Measurements from ENCODE around the gene WAC. TPM values are rescaled to one million over a fixed set of nuclear protein-coding genes. Genes with fewer than 3 reads are reported as not detected.
A peak's percentile ranks its signal among the peaks of the same experiment; 100 is the strongest.

The WAC gene
- polyA plus RNA-seq, 2 of the 4 experiments (the other 2 are of a cell fraction), result 63.9 to 133 TPM

DNA sequence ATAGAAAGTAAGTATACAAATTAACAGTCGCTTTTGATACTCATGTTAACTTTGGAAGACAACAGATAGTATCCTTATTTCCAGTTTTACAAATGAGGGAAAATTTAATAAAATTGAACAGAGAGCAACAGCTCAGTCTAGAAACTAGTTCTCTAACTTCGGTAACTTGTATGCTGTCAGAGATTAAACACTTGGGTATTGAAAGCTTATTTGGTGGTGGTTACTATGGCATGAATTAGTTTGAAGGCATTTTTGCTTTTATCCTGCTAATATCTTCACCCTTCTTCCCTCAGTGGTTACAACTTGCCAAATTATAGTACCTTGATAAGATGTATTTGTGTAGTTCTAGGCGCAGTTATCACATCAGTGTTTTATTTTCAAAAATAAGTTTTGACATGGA lies 7.2 kb downstream of the WAC start:
- ChIA-PET POLR2A (no interaction called here), CTCF (interaction anchor here (1.2 kb wide), 1 partner anchor 26 kb away, joined by 4 read pairs; no protein-coding TSS in a partner anchor)
- Histone ChIP-seq H3K4me2 (no peak overlapping the region), H3K4me3 (no peak overlapping the region), H3K9me3 (no peaks in the 10 kb centered on the region), H3K27ac (no peak overlapping the region), H3K4me1 (peaks cover 25% of the 10 kb centered on the region)
- FAIRE-seq (no peak), ATAC-seq (no peak), DNase-seq (ENCODE audit: low read depth in 1 of 2, low spot score in 1 of 2) (no peak)
- WGBS (ENCODE audit: missing lambda C conversion rate), result 93% methylated on average over 3 of the region's 3 CpGs
- TF ChIP-seq ZFP36 (IDR thresholded peaks at IDR 0.05; ENCODE audit: borderline replicate concordance, partially characterized antibody), result no peak

DNA sequence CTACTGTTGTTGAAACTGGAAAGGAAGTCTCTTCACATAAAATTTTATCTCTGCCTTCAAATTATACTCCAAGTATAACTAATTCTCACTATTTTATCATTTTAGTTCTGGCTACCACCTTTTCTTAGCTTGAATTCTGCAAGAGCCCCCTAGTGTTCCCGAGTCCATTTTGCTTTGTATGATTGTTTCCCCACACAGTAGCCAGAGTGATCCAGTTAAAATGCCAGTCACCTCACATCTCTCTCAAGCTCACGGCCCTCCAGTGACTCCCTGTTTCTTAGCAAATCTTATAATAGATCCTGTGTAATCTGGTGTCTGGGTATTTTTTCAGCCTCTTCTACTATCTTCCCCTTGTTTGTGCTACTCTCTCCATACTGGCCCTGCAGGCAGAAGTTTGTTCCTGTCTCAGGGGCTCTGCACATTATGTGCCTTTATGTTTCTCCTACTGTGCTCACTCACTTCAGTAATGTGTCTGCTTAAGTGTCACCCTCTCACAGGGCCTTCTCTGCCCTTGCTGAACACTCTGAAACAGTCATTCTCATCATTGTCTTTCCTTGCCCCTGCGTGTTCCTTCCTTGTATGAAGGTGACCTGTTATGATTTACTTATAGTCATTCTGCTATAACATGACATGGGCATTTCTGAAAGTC lies 8.9 kb downstream of the WAC start:
- Histone ChIP-seq H3K4me3 (no peak overlapping the region), H3K9me3 (no peaks in the 10 kb centered on the region), H3K4me1 (peaks cover 8% of the 10 kb centered on the region; the same call in 2 of the 3 replicates), H3K4me2 (no peak overlapping the region), H3K27ac (no peak overlapping the region)
- DNase-seq (ENCODE audit: low read depth in 1 of 2, low spot score in 1 of 2) (no peak), FAIRE-seq (no peak), ATAC-seq (peak; percentile 54 to 70; a peak in 3 of 6 replicates)
- ChIA-PET CTCF (no interaction called here), POLR2A (no interaction called here)
- 73% methylated on average over 3 of the region's 3 CpGs for WGBS (ENCODE audit: missing lambda C conversion rate)
- TF ChIP-seq, protein P1, sequence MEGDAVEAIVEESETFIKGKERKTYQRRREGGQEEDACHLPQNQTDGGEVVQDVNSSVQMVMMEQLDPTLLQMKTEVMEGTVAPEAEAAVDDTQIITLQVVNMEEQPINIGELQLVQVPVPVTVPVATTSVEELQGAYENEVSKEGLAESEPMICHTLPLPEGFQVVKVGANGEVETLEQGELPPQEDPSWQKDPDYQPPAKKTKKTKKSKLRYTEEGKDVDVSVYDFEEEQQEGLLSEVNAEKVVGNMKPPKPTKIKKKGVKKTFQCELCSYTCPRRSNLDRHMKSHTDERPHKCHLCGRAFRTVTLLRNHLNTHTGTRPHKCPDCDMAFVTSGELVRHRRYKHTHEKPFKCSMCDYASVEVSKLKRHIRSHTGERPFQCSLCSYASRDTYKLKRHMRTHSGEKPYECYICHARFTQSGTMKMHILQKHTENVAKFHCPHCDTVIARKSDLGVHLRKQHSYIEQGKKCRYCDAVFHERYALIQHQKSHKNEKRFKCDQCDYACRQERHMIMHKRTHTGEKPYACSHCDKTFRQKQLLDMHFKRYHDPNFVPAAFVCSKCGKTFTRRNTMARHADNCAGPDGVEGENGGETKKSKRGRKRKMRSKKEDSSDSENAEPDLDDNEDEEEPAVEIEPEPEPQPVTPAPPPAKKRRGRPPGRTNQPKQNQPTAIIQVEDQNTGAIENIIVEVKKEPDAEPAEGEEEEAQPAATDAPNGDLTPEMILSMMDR (IDR thresholded peaks at IDR 0.05), result 0 out of 3 replicates have a peak, but pooled peaks have one; percentile 20
- no peak for TF ChIP-seq SMC3 (IDR thresholded peaks at IDR 0.05)

DNA sequence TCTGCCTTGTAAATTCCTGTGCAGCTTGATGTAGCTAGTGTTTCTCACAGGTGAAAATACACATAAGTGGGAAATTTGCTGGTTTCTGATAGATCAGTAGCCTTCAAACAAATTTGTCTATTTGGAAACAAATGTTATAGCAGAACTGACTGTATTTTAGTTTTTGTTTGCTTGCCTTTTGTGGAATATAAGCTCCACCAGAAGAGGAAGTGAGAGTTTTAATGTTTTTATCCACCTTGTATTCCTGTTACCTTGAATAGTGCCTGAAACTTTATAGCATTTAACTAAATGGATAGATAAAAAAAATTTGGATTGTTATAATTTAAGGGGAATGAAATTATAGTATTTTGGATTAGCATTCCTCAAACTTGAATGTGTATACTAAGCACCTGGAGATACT lies 9.8 kb downstream of the WAC start:
- Histone ChIP-seq H3K4me1 (0 out of 3 replicates have a peak, but pooled peaks cover 4% of the 10 kb centered on the region), H3K27ac (no peak overlapping the region), H3K4me3 (no peak overlapping the region), H3K9me3 (no peaks in the 10 kb centered on the region), H3K4me2 (no peak overlapping the region)
- no peak for ATAC-seq
- FAIRE-seq, result no peak
- TF ChIP-seq CBX8 (IDR thresholded peaks at IDR 0.05) (no peak), NPAS2 (CRISPR knock-in tag; IDR thresholded peaks at IDR 0.05; ENCODE audit: borderline replicate concordance) (no peak), ZFP36 (IDR thresholded peaks at IDR 0.05; ENCODE audit: borderline replicate concordance, partially characterized antibody) (no peak), MYC (IDR thresholded peaks at IDR 0.05; ENCODE audit: borderline replicate concordance, low read length) (no peak), JUNB (IDR thresholded peaks at IDR 0.05) (no peak), RCOR1 (IDR thresholded peaks at IDR 0.05; ENCODE audit: low read depth, low read length) (no peak), ZNF302 (CRISPR knock-in tag; IDR thresholded peaks at IDR 0.05) (no peak), FOSL2 (IDR thresholded peaks at IDR 0.05) (no peak), FOSL2 (CRISPR knock-in tag; IDR thresholded peaks at IDR 0.05) (no peak), EHF (CRISPR knock-in tag; IDR thresholded peaks at IDR 0.05) (no peak)
- TF ChIP-seq, protein P2, sequence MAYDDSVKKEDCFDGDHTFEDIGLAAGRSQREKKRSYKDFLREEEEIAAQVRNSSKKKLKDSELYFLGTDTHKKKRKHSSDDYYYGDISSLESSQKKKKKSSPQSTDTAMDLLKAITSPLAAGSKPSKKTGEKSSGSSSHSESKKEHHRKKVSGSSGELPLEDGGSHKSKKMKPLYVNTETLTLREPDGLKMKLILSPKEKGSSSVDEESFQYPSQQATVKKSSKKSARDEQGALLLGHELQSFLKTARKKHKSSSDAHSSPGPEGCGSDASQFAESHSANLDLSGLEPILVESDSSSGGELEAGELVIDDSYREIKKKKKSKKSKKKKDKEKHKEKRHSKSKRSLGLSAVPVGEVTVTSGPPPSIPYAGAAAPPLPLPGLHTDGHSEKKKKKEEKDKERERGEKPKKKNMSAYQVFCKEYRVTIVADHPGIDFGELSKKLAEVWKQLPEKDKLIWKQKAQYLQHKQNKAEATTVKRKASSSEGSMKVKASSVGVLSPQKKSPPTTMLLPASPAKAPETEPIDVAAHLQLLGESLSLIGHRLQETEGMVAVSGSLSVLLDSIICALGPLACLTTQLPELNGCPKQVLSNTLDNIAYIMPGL (CRISPR knock-in tag; IDR thresholded peaks at IDR 0.05; ENCODE audit: borderline replicate concordance), result no peak
- CTCF ChIA-PET, result interaction anchor here (1.2 to 1.6 kb wide), 2 partner anchors 9 to 46 kb away, joined by 4 read pairs; no protein-coding TSS in a partner anchor
- POLR2A ChIA-PET, result interaction anchor here (1.8 kb wide), 1 partner anchor 9 kb away, joined by 9 read pairs; the partner anchor contains the start of gene WAC
- DNase-seq (ENCODE audit: low read depth in 1 of 2, low spot score in 1 of 2), result no peak

DNA sequence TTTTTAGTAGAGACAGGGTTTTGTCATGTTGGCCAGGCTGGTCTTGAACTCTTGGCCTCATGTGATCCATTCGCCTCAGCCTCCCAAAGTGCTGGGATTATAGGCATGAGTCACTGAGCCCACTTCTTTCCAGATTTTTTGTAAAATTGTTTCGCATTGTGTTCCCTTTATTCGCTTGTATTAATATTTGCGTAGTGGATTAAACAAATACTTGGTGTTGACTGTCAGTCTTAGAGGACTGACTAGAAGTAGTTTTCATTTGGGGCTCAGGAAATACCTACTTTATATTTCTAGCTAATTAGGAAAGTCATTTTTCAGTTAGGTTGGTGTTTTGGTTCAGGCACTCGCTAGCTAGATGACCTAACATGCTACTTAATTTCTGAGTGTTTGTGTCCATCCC lies 11.1 kb downstream of the WAC start:
- Histone ChIP-seq H3K27ac (no peak overlapping the region), H3K4me3 (no peak overlapping the region), H3K9me3 (no peaks in the 10 kb centered on the region), H3K4me1 (0 out of 3 replicates have a peak, but pooled peaks cover 4% of the 10 kb centered on the region), H3K4me2 (no peak overlapping the region)
- DNase-seq (ENCODE audit: low read depth in 1 of 2, low spot score in 1 of 2) (no peak), ATAC-seq (no peak), FAIRE-seq (no peak)
- CTCF ChIA-PET, result interaction anchor here (1.6 kb wide), 1 partner anchor 45 kb away, joined by 4 read pairs; no protein-coding TSS in a partner anchor
- TF ChIP-seq MAZ (IDR thresholded peaks at IDR 0.05; ENCODE audit: borderline replicate concordance, low read depth, low read length), result no peak
- no peak for TF ChIP-seq RAD21 (conservative IDR thresholded peaks at IDR 0.05 in 1 of 2, IDR thresholded peaks at IDR 0.05 in 1 of 2)
- TF ChIP-seq CEBPB (IDR thresholded peaks at IDR 0.05), result no peak
- TF ChIP-seq RARB (CRISPR knock-in tag; IDR thresholded peaks at IDR 0.05), result no peak
- TF ChIP-seq, protein P3, sequence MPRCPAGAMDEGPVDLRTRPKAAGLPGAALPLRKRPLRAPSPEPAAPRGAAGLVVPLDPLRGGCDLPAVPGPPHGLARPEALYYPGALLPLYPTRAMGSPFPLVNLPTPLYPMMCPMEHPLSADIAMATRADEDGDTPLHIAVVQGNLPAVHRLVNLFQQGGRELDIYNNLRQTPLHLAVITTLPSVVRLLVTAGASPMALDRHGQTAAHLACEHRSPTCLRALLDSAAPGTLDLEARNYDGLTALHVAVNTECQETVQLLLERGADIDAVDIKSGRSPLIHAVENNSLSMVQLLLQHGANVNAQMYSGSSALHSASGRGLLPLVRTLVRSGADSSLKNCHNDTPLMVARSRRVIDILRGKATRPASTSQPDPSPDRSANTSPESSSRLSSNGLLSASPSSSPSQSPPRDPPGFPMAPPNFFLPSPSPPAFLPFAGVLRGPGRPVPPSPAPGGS (IDR thresholded peaks at IDR 0.05), result no peak
- POLR2A ChIA-PET, result interaction anchor here (1.8 kb wide), 1 partner anchor 11 kb away, joined by 9 read pairs; the partner anchor contains the start of gene WAC
- WGBS (ENCODE audit: missing lambda C conversion rate), result 75% methylated on average over 5 of the region's 5 CpGs
